OCI-LY1 (cell line): ENCODE results near the gene ROR1.

Experiments used
- EZH2 ChIP-seq: fragments of 200-600 bp; sonication (generic), shearing (Covaris generic); IDR thresholded peaks from 2 replicates; pipeline ENCODE4 v1.8.0; 2017; ENCODE audit warnings: borderline replicate concordance, mixed run types, mild to moderate bottlenecking, antibody characterized with exemption, low read length, moderate library complexity, mixed read lengths
- TF ChIP-seq, protein P1 (sequence below): fragments of 200-600 bp; sonication (generic), shearing (Covaris generic); IDR thresholded peaks from 2 replicates; pipeline ENCODE4 v1.5.1; 2017; ENCODE audit warnings: mild to moderate bottlenecking, antibody characterized with exemption, low read length, moderate library complexity, mixed read lengths

- TF ChIP-seq, protein P1, sequence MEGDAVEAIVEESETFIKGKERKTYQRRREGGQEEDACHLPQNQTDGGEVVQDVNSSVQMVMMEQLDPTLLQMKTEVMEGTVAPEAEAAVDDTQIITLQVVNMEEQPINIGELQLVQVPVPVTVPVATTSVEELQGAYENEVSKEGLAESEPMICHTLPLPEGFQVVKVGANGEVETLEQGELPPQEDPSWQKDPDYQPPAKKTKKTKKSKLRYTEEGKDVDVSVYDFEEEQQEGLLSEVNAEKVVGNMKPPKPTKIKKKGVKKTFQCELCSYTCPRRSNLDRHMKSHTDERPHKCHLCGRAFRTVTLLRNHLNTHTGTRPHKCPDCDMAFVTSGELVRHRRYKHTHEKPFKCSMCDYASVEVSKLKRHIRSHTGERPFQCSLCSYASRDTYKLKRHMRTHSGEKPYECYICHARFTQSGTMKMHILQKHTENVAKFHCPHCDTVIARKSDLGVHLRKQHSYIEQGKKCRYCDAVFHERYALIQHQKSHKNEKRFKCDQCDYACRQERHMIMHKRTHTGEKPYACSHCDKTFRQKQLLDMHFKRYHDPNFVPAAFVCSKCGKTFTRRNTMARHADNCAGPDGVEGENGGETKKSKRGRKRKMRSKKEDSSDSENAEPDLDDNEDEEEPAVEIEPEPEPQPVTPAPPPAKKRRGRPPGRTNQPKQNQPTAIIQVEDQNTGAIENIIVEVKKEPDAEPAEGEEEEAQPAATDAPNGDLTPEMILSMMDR = no peak
- no peak for TF ChIP-seq EZH2
These were observed 20.2 kb upstream of the ROR1 start for GRCh38 chr1:63753591-63753990.
